Renal pelvis (tissue), 4 donors: Measurements from ENCODE around the gene APH1A. TPM values are rescaled to one million over a fixed set of nuclear protein-coding genes. Genes with fewer than 3 reads are reported as not detected.
"Not testable (repeated sequence)": the region's sequence is repeated elsewhere in the genome, so short reads cannot be mapped to it uniquely, and the experiment has no call there.

Experiments used
- DNase-seq: peaks from one replicate; pipeline ENCODE4 v3.0.0-alpha.2; 2013
- polyA plus RNA-seq, 3 donors: library from polyadenylated mRNA; unstranded; fragments of 120-200 nt; gene quantifications; one replicate each; pipeline ENCODE4 v1.2.1, GENCODE V29; 2013; ENCODE audit not compliant: insufficient read length in 3 of 3

Gene APH1A
- polyA plus RNA-seq, 3 donors = 191 to 203 (median 199) TPM

GRCh38 chr1:150281221-150281757 lies 12.5 kb upstream of the APH1A start:
- peak; percentile 73 for DNase-seq

GRCh38 chr1:150280138-150280707 lies 11.4 kb upstream of the APH1A start:
- DNase-seq = no peak

- DNase-seq = no peak
Measured at GRCh38 chr1:150273311-150273710, 4.5 kb upstream of the APH1A start.

- DNase-seq = no peak
Measured at GRCh38 chr1:150271291-150271959, 2.6 kb upstream of the APH1A start.

- DNase-seq = no peak
Measured at GRCh38 chr1:150269451-150269850, 635 bp upstream of the APH1A start.

- no peak for DNase-seq
Measured at GRCh38 chr1:150268340-150268704, 494 bp downstream of the APH1A start.

- DNase-seq = no peak
Measured at GRCh38 chr1:150267896-150268295, 920 bp downstream of the APH1A start.

GRCh38 chr1:150263549-150263948 lies 5.3 kb downstream of the APH1A start:
- no peak for DNase-seq

GRCh38 chr1:150262388-150263320 lies 6.2 kb downstream of the APH1A start:
- DNase-seq = no peak

- DNase-seq = no peak
Measured at GRCh38 chr1:150261367-150261766, 7.4 kb downstream of the APH1A start.

GRCh38 chr1:150259758-150260669 lies 8.8 kb downstream of the APH1A start:
- DNase-seq = no peak

GRCh38 chr1:150259217-150259616 lies 9.6 kb downstream of the APH1A start:
- DNase-seq = no peak

- no peak for DNase-seq
Measured at GRCh38 chr1:150257624-150258585, 10.9 kb downstream of the APH1A start, which contains the start of gene CA14. Gene CA14, plus strand, starts transcription at chr1:150257774. Its CDS starts 355 bp downstream, at chr1:150258129.

GRCh38 chr1:150256554-150257341 lies 12.1 kb downstream of the APH1A start:
- no peak for DNase-seq

GRCh38 chr1:150256198-150256553 lies 12.6 kb downstream of the APH1A start:
- no peak for DNase-seq

- DNase-seq = no peak
Measured at GRCh38 chr1:150249936-150250335, 18.9 kb downstream of the APH1A start.

GRCh38 chr1:150243003-150243402 lies 25.8 kb downstream of the APH1A start:
- DNase-seq = no peak

- DNase-seq = no peak
Measured at GRCh38 chr1:150237746-150238145, 31.1 kb downstream of the APH1A start.

- not testable (repeated sequence) for DNase-seq
Measured at GRCh38 chr1:150237176-150237575, 31.6 kb downstream of the APH1A start.
